Lung (tissue), 12 donors: Measurements from ENCODE around the gene TMEM52. TPM values are rescaled to one million over a fixed set of nuclear protein-coding genes. Genes with fewer than 3 reads are reported as not detected.

Experiments used
- ATAC-seq: fragments of 200-7000 bp; cut with Tn5 transposase; one replicate; pipeline ENCODE4 v1.9.1; 2020; ENCODE audit warnings: moderate number of reproducible peaks; ENCODE audit not compliant: insufficient read depth, low FRiP score
- DNase-seq, 3 donors: peaks; one replicate each; pipeline ENCODE4 v3.0.0-alpha.2; 2013 to 2017
- H3K27ac ChIP-seq, 2 donors: one replicate each; pipeline ENCODE4 v1.5.1; 2013; ENCODE audit warnings: mild to moderate bottlenecking in 2 of 2, moderate library complexity in 2 of 2, control low read depth in 1 of 2, inconsistent platforms in 1 of 2, low read depth in 1 of 2, low read length in 1 of 2
- H3K27me3 ChIP-seq, 3 donors: one replicate each; pipeline ENCODE4 v1.5.1; 2013; ENCODE audit warnings: low read length in 2 of 3; ENCODE audit not compliant: control insufficient read depth in 3 of 3, insufficient read depth in 3 of 3
- H3K36me3 ChIP-seq, 4 donors: one replicate each; pipeline ENCODE4 v1.5.1; 2013; ENCODE audit warnings: low read length in 4 of 4, mild to moderate bottlenecking in 1 of 4, moderate library complexity in 1 of 4; ENCODE audit not compliant: control insufficient read depth in 4 of 4, insufficient read depth in 4 of 4
- H3K4me1 ChIP-seq, 5 donors: one replicate each; pipeline ENCODE4 v1.5.1; 2013; ENCODE audit warnings: low read length in 5 of 5, mild to moderate bottlenecking in 2 of 5, moderate library complexity in 1 of 5; ENCODE audit not compliant: control insufficient read depth in 5 of 5, insufficient read depth in 5 of 5
- H3K4me3 ChIP-seq: one replicate; pipeline ENCODE4 v1.5.1; 2013; ENCODE audit warnings: mild to moderate bottlenecking, control low read depth, moderate library complexity
- H3K9ac ChIP-seq, 2 donors: one replicate each; pipeline ENCODE4 v1.5.1; 2013; ENCODE audit warnings: low read length in 2 of 2, control low read depth in 1 of 2; ENCODE audit not compliant: insufficient read depth in 1 of 2
- H3K9me3 ChIP-seq, 4 donors: one replicate each; pipeline ENCODE4 v1.5.1; 2013; ENCODE audit warnings: low read length in 3 of 4, mild to moderate bottlenecking in 1 of 4, moderate library complexity in 1 of 4; ENCODE audit not compliant: control insufficient read depth in 4 of 4, insufficient read depth in 3 of 4
- CTCF ChIP-seq: IDR thresholded peaks from 2 replicates; pipeline ENCODE4 v1.5.1; 2012; ENCODE audit warnings: mild to moderate bottlenecking; ENCODE audit errors: control extremely low read depth, extremely low read depth
- WGBS, 2 donors: extraction: QIAGEN DNeasy Blood & Tissue Kit; methylation state at CpG; one replicate each; pipeline ENCODE4 v1.1.7; 2013; 5-methylcytosine and 5-hydroxymethylcytosine counted together
- polyA plus RNA-seq, 2 donors: library from polyadenylated mRNA; stranded (reverse); fragments of 200-250 nt; gene quantifications; one replicate each; pipeline ENCODE4 v1.2.1, GENCODE V29; 2013
- total RNA-seq, 2 donors: library from RNA; depleted of rRNA in 1 of 2; stranded (reverse); fragments of >200 nt in 1 of 2; gene quantifications; one replicate each; pipeline ENCODE4 v1.2.1, GENCODE V29; 2014 to 2021
- donor health status: control.
- donor health status: control.
- donor health status: Bipolar disorder and iron deficiency.
- donor health status: healthy.
- donor health status: DM: yes; HTN: yes; CAD: no.

Gene TMEM52
- total and polyA plus RNA-seq, 4 donors, result 2.8 to 6.1 (median 3.1) TPM; not detected in 1

- WGBS, 2 donors, result 59 to 68% methylated on average over 13 of the region's 13 CpGs
- no peak overlapping the region for H3K27ac ChIP-seq
- no peak for DNase-seq
- peaks cover 0 to 12% (median 2%) of the 10 kb centered on the region in 4 donors for H3K36me3 ChIP-seq
- no peak overlapping the region for H3K4me3 ChIP-seq
- no peak overlapping the region for H3K9ac ChIP-seq
- H3K9me3 ChIP-seq, result no peaks in the 10 kb centered on the region
- no peak for TF ChIP-seq CTCF
- no peaks in the 10 kb centered on the region for H3K27me3 ChIP-seq
- H3K4me1 ChIP-seq, result peaks cover 0 to 31% (median 6%) of the 10 kb centered on the region in 5 donors
- ATAC-seq, result no peak
Measured at GRCh38 chr1:1880617-1881312, 38.3 kb downstream of the TMEM52 start.

GRCh38 chr1:1879942-1880341, 39.1 kb downstream of the TMEM52 start:
- ATAC-seq, result no peak
- H3K9ac ChIP-seq, result no peak overlapping the region
- H3K27ac ChIP-seq, result no peak overlapping the region
- TF ChIP-seq CTCF, result no peak
- no peaks in the 10 kb centered on the region for H3K27me3 ChIP-seq
- peaks cover 0 to 12% (median 4%) of the 10 kb centered on the region in 4 donors for H3K36me3 ChIP-seq
- H3K4me1 ChIP-seq, result peaks cover 0 to 31% (median 6%) of the 10 kb centered on the region in 5 donors
- no peak for DNase-seq
- H3K9me3 ChIP-seq, result no peaks in the 10 kb centered on the region
- H3K4me3 ChIP-seq, result no peak overlapping the region
- WGBS, 2 donors, result 97% methylated on average over 5 of the region's 5 CpGs

- Histone ChIP-seq H3K9me3 (no peaks in the 10 kb centered on the region), H3K4me3 (no peak overlapping the region), H3K27ac (no peak overlapping the region), H3K27me3 (no peaks in the 10 kb centered on the region), H3K36me3 (peaks cover 0 to 17% (median 5%) of the 10 kb centered on the region in 4 donors), H3K9ac (no peak overlapping the region), H3K4me1 (peaks cover 5 to 40% (median 6%) of the 10 kb centered on the region in 5 donors)
- 83 to 84% methylated on average over 5 of the region's 5 CpGs for WGBS, 2 donors
- TF ChIP-seq CTCF, result no peak
- ATAC-seq, result no peak
- DNase-seq, result no peak
Measured at GRCh38 chr1:1877865-1878436, 41.1 kb downstream of the TMEM52 start.
